ENCODE measurements around the gene GRK2. TPM values are rescaled to one million over a fixed set of nuclear protein-coding genes. Genes with fewer than 3 reads are reported as not detected.

The GRK2 gene
- total RNA-seq, 4 donors from 2014 or later: 104 to 294 (median 160) TPM

DNA sequence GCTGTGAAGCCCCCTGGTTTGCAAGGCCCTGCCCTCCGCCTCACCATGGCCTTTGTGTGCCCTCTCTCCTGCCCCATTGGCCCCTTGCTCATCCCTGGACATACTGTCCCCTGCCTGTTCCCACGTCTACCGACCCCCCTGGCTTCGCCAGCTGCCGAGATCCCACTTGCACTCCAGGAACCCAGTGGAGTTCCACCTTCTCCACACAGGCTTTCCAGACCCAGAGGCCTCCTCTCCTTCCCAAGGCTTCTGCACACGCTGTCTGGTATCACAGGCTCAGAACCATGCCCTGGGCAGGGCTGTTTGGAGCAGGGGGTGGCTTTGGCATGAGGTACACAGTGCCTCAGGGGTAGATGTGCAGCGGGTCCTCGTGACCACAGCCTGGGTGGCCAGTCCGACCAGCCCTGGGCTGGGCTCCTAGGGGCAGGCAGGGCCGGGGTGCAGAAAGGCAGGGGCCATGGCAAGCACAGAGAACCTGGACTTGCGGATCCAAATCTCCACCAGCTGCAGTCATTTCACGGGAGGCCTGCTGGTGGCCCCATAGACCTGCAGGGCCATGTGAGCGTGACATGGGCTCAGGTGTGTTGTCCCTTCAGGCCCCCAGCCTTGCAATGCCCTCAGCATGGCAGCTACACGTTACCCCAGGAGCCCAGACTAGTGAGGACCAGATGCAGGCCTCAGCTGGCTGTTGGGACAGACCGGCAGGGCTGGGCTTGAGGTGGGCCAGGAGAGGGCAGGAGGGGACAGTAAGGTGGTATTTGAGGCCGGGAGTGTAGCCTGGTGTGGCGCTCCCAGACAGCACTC lies 9.5 kb downstream of the GRK2 start:
- Histone ChIP-seq H3K4me3 (no peak overlapping the region), H3K36me3 (peaks cover 0 to 19% (median 7%) of the 10 kb centered on the region in 4 donors), H3K9me3 (no peaks in the 10 kb centered on the region), H3K4me1 (peaks cover 44 to 83% (median 72%) of the 10 kb centered on the region in 4 donors), H3K27ac (peak overlapping the region; percentile 95 to 98 (median 97)), H3K27me3 (no peaks in the 10 kb centered on the region)
- TF ChIP-seq, protein P1, sequence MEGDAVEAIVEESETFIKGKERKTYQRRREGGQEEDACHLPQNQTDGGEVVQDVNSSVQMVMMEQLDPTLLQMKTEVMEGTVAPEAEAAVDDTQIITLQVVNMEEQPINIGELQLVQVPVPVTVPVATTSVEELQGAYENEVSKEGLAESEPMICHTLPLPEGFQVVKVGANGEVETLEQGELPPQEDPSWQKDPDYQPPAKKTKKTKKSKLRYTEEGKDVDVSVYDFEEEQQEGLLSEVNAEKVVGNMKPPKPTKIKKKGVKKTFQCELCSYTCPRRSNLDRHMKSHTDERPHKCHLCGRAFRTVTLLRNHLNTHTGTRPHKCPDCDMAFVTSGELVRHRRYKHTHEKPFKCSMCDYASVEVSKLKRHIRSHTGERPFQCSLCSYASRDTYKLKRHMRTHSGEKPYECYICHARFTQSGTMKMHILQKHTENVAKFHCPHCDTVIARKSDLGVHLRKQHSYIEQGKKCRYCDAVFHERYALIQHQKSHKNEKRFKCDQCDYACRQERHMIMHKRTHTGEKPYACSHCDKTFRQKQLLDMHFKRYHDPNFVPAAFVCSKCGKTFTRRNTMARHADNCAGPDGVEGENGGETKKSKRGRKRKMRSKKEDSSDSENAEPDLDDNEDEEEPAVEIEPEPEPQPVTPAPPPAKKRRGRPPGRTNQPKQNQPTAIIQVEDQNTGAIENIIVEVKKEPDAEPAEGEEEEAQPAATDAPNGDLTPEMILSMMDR (IDR thresholded peaks at IDR 0.05): no peak
- no peak for TF ChIP-seq POLR2AphosphoS5 (IDR thresholded peaks at IDR 0.05)
- TF ChIP-seq POLR2A (IDR thresholded peaks at IDR 0.05): no peak
- TF ChIP-seq EP300 (IDR thresholded peaks at IDR 0.05; ENCODE audit: low read depth): no peak
- intact Hi-C loops (cut with DNase I; ENCODE audit: low total_unique reads) (loop anchor here (10.0 kb wide), 1 partner anchor 641 kb away; the partner anchor contains the start of gene RBM4), in situ Hi-C loops (cut with MboI; ENCODE audit: low pct_ligation_motif_present in 1 of 4, low pct_unique_long_range_greater_than_20kb in 1 of 4, low sequenced_read_pairs in 3 of 4) (no loop called here)
- 74% methylated on average over 17 of the region's 17 CpGs; no CpG with 5 or more reads in 1 of the 2 donors for WGBS, 2 donors (ENCODE audit: low coverage in 1 of 2)
- no peak for DNase-seq

- Histone ChIP-seq H3K4me3 (peak overlapping the region in 2 of 4 donors; percentile 21 to 37), H3K9me3 (no peaks in the 10 kb centered on the region), H3K36me3 (peaks cover 2 to 29% (median 12%) of the 10 kb centered on the region in 4 donors), H3K4me1 (peaks cover 44 to 73% (median 63%) of the 10 kb centered on the region in 4 donors), H3K27ac (peak overlapping the region; percentile 95 to 98 (median 97)), H3K27me3 (no peaks in the 10 kb centered on the region)
- TF ChIP-seq, protein P1 (IDR thresholded peaks at IDR 0.05): peak; percentile 10 to 51 (median 19)
- TF ChIP-seq POLR2A (IDR thresholded peaks at IDR 0.05) (no peak), EP300 (IDR thresholded peaks at IDR 0.05; ENCODE audit: low read depth) (no peak), POLR2AphosphoS5 (IDR thresholded peaks at IDR 0.05) (no peak)
- in situ Hi-C loops (cut with MboI; ENCODE audit: low pct_ligation_motif_present in 1 of 4, low pct_unique_long_range_greater_than_20kb in 1 of 4, low sequenced_read_pairs in 3 of 4): no loop called here
- peak; percentile 65 for DNase-seq
- WGBS, 2 donors (ENCODE audit: low coverage in 1 of 2): 10 to 25% methylated on average over 2 to 9 of the region's 16 CpGs
- intact Hi-C loops (cut with DNase I; ENCODE audit: low total_unique reads): loop anchor here (10.0 kb wide), 1 partner anchor 642 kb away; the partner anchor contains the start of gene RBM4
Observed at GRCh38 chr11:67276781-67277230, 10.5 kb downstream of the GRK2 start.

GRCh38 chr11:67277231-67277961 lies 11.1 kb downstream of the GRK2 start:
- peak overlapping the region in 3 of 4 donors; percentile 5 to 37 (median 21) for H3K4me3 ChIP-seq
- in situ Hi-C loops (cut with MboI; ENCODE audit: low pct_ligation_motif_present in 1 of 4, low pct_unique_long_range_greater_than_20kb in 1 of 4, low sequenced_read_pairs in 3 of 4): no loop called here
- DNase-seq: peak; percentile 94
- WGBS, 2 donors (ENCODE audit: low coverage in 1 of 2): 10 to 13% methylated on average over 3 to 23 of the region's 24 CpGs
- intact Hi-C loops (cut with DNase I; ENCODE audit: low total_unique reads): loop anchor here (10.0 kb wide), 1 partner anchor 643 kb away; the partner anchor contains the start of gene RBM4
- peaks cover 44 to 67% (median 58%) of the 10 kb centered on the region in 4 donors for H3K4me1 ChIP-seq
- H3K27me3 ChIP-seq: no peaks in the 10 kb centered on the region
- peaks cover 2 to 34% (median 16%) of the 10 kb centered on the region in 4 donors for H3K36me3 ChIP-seq
- peak overlapping the region; percentile 95 to 98 (median 97) for H3K27ac ChIP-seq
- H3K9me3 ChIP-seq: no peaks in the 10 kb centered on the region
- no peak for TF ChIP-seq EP300 (IDR thresholded peaks at IDR 0.05; ENCODE audit: low read depth)
- TF ChIP-seq, protein P1 (IDR thresholded peaks at IDR 0.05): no peak
- TF ChIP-seq POLR2A (IDR thresholded peaks at IDR 0.05): peak; percentile 48
- TF ChIP-seq POLR2AphosphoS5 (IDR thresholded peaks at IDR 0.05): peak in 2 of 3 donors; percentile 57 to 63
